GM12801 (cell line): ENCODE results near the gene MEX3C.

Source experiments
- CTCF ChIP-seq: IDR thresholded peaks from one replicate; pipeline ENCODE4 v1.5.1; 2011; ENCODE audit warnings: control low read depth; ENCODE audit not compliant: insufficient read length; ENCODE audit errors: extremely low read depth

Gene MEX3C

GRCh38 chr18:51195086-51195450, 2.4 kb downstream of the MEX3C start:
- TF ChIP-seq CTCF = no peak

- no peak for TF ChIP-seq CTCF
Measured at GRCh38 chr18:51194604-51195003, 2.9 kb downstream of the MEX3C start.

GRCh38 chr18:51193621-51194287, 3.7 kb downstream of the MEX3C start:
- no peak for TF ChIP-seq CTCF

GRCh38 chr18:51192696-51193095, 4.8 kb downstream of the MEX3C start:
- no peak for TF ChIP-seq CTCF

GRCh38 chr18:51192026-51192425, 5.5 kb downstream of the MEX3C start:
- TF ChIP-seq CTCF = no peak

- no peak for TF ChIP-seq CTCF
Measured at GRCh38 chr18:51191128-51191717, 6.3 kb downstream of the MEX3C start.

- TF ChIP-seq CTCF = no peak
Measured at GRCh38 chr18:51190000-51190399, 7.5 kb downstream of the MEX3C start.
